NCI-H345 treated with DMSO at 0.1 percent for 48 hours (cell line): ENCODE results near the gene DDX54.
"Not testable (repeated sequence)": the region's sequence is repeated elsewhere in the genome, so short reads cannot be mapped to it uniquely, and the experiment has no call there.

Experiments
- DNase-seq: peaks from one replicate; lab custom pipeline; 2025; ENCODE audit not compliant: unreplicated experiment; lab: John Stamatoyannopoulos, UW

The DDX54 gene

GRCh38 chr12:113220593-113221180 is 35.4 kb upstream of the DDX54 start:
- peak; percentile 60 for DNase-seq

- no peak for DNase-seq
Measured at GRCh38 chr12:113216027-113216426, 30.7 kb upstream of the DDX54 start.

GRCh38 chr12:113214895-113215400 is 29.7 kb upstream of the DDX54 start:
- DNase-seq: no peak

- no peak for DNase-seq
Measured at GRCh38 chr12:113211160-113211559, 25.9 kb upstream of the DDX54 start.

- DNase-seq: no peak
Measured at GRCh38 chr12:113208041-113208934, 23.0 kb upstream of the DDX54 start.

GRCh38 chr12:113207613-113208040 is 22.3 kb upstream of the DDX54 start:
- DNase-seq: no peak

GRCh38 chr12:113206802-113207201 is 21.5 kb upstream of the DDX54 start:
- DNase-seq: not testable (repeated sequence)

- no peak for DNase-seq
Measured at GRCh38 chr12:113204804-113205203, 19.5 kb upstream of the DDX54 start.

GRCh38 chr12:113203852-113204760 is 18.8 kb upstream of the DDX54 start:
- DNase-seq: no peak

- DNase-seq: no peak
Measured at GRCh38 chr12:113202300-113203075, 17.2 kb upstream of the DDX54 start.

- DNase-seq: no peak
Measured at GRCh38 chr12:113201187-113202177, 16.2 kb upstream of the DDX54 start.

GRCh38 chr12:113200021-113200797 is 14.9 kb upstream of the DDX54 start:
- DNase-seq: no peak

- no peak for DNase-seq
Measured at GRCh38 chr12:113198296-113198695, 13.0 kb upstream of the DDX54 start.

GRCh38 chr12:113197518-113198077 is 12.3 kb upstream of the DDX54 start:
- no peak for DNase-seq

GRCh38 chr12:113196990-113197389 is 11.7 kb upstream of the DDX54 start:
- DNase-seq: peak; percentile 12

- no peak for DNase-seq
Measured at GRCh38 chr12:113196582-113196981, 11.3 kb upstream of the DDX54 start.

- no peak for DNase-seq
Measured at GRCh38 chr12:113195598-113195997, 10.3 kb upstream of the DDX54 start.

- no peak for DNase-seq
Measured at GRCh38 chr12:113194971-113195391, 9.7 kb upstream of the DDX54 start.
